GM19043 (cell line): Measurements from ENCODE around the gene CREB3.

Experiments
- ATAC-seq: cut with Tn5 transposase; IDR thresholded peaks from one replicate; pipeline ENCODE4 v1.9.1; 2021; ENCODE audit warnings: low read depth; ENCODE audit not compliant: unreplicated experiment

The CREB3 gene

GRCh38 chr9:35771075-35771433 is 38.6 kb downstream of the CREB3 start:
- ATAC-seq: no peak

DNA sequence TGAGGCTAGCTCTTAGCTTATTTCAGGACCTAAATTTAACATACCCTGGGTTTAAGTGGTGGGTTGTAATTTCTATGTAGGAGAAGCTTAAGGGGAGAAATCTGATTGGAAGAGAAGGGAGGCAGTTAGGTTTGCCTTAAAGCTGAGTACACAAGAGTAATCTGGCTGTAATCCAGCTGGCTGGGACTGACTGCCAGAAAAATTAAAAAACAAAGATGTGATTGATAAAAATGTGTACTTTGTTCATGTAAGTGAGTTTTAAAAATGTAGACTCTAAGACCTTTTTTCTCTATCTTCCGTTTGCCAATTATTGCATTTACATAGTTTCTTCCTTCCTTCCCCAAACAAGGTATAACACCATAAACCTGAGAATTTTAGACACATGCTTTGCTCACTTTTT is 39.1 kb downstream of the CREB3 start:
- ATAC-seq: no peak

DNA sequence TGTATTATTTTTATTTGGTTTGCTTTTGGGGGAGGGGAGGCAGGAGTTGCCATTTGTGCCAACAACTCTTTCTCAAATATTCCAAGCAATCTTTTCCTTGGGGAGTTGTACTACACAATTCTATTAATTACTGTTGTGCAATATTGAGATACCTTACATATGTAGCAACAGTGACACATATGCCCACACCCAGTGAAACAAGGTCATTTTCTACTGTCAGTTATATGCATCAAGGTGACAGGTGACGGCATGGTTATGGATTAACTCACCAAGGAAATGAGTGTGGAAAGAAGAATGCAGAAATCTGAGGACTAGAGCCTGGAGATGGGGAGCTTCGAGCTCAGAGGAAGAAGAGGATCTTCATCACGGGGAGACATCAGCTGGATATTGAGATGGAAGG is 39.5 kb downstream of the CREB3 start:
- ATAC-seq: no peak

DNA sequence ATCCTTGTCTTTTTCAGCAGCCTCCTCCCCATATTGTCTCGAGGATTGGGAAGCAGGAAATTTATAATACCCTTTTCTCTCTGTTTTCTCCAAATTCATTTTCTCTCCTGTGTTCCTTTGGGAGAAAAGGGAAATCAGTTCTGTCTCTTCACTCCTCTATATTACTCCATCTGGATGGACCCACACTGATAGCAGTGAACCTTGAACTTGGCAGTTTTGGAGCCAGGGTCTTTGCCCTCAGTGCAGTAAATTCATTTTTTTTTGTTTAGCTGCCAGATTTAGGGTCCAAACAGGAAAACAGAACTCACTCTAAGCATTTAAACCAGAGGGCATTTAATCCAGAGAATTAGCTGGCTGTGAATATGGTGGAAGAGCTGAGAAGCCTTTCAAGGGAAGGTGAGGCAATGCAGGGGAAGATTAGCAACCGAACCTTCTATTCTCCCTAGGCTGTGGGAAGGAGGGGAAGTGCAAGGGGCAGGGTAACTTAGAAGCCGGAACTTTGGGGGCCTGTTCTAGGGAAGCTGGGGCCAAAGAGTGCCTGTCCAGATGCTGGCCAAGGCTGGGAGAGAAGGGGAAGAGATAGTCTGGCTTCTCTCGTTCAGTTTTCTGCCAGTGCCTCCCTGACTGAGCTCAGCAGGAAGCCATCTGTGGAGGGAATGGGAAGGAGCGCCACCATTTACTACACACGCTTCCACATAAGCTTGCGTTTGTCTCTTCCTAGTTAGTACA is 42.6 kb downstream of the CREB3 start:
- no peak for ATAC-seq

GRCh38 chr9:35776018-35776417 is 43.6 kb downstream of the CREB3 start:
- no peak for ATAC-seq

DNA sequence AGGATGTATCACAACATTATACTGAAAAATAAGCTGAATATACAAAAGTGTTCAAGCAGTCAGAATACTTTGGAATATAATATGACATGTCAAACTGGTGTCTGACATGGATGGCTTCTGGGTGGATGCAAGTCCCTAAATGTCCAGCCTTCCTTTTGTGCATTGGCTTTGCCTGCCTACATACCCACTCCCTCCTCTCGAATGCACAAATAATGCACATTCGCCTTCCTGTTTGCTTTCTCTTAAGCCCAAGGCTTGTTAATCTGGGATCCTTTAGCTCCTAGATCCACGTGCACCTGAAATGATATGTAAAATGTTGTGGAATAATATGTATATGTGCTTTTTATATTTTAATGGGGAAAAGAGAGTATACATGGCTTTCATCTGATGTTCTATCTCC is 46.0 kb downstream of the CREB3 start:
- no peak for ATAC-seq

- no peak for ATAC-seq
Measured at GRCh38 chr9:35781066-35781465, 48.6 kb downstream of the CREB3 start.

DNA sequence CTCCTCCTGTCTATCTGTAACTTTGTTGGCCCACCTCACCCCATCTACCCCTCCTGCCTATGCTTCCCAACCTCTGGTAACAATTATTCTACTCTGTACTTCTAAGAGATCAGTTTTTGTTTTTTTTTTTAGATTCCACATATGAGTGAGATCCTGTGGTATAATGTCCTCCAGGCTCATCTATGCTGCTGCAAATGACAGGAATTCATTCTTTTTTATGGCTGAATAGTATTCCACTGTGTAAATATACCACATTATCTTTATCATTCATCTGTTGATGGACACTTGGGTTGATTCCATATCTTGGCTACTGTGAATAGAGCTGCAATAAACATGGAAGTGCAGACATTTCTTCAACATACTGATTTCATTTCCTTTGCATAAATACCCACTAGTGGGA is 51.0 kb downstream of the CREB3 start:
- ATAC-seq: no peak
